HG03521 (cell line): ENCODE data around the gene NRF1.
"Not testable (repeated sequence)": the region's sequence is repeated elsewhere in the genome, so short reads cannot be mapped to it uniquely, and the experiment has no call there.

Experiments used
- ATAC-seq: cut with Tn5 transposase; IDR thresholded peaks from one replicate; pipeline ENCODE4 v1.9.1; 2021; ENCODE audit warnings: mild to moderate bottlenecking, moderate library complexity; ENCODE audit not compliant: unreplicated experiment

NRF1 gene

DNA sequence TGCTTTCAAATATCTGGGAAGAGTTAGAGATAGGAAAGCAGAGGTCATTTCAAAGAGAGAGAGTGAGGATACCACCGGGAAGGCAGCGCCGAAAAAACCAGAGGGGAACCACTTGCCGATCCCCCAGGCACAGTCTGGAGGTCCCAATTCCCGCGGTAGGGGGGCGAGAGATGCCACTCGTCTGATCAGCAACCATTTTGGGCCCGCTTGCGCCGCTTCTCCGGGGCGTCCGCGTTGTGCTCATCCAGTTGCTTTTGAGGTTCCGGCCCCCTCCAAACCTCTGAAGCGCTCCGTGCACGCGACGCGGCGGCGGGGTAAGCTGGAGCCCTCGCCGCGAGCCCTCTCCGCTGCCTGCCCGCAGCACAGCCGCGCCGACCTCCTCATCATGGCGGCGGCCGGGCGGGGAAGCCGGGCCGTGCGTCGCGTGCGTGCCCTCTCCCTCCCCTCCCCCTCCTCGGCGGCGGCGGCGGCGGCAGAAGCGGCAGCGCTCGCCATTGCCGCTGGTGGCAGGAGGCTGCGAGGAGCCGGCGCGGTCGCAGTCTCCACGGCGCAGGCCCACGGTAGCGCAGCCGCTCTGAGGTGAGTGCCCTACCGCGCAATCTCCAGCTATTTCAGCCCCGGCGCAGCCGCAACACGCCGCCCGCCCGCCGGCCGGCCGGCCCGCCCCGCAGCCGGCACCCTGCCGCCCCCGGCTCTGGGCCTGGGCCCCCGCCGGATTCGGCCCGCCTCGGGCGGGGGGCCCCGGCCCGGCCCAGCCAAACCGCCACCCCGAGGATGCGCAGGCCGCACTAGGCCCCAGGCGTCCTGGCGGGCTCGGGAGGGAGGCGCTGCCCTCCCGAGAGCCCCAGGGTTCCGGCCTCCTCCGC lies at the start of gene NRF1:
NRF1 (plus strand) TSS at position 475 of the 866 bp plus-strand sequence. CDS start 45,632 bp downstream, outside the sequence.
- ATAC-seq, result peak; percentile 82

DNA sequence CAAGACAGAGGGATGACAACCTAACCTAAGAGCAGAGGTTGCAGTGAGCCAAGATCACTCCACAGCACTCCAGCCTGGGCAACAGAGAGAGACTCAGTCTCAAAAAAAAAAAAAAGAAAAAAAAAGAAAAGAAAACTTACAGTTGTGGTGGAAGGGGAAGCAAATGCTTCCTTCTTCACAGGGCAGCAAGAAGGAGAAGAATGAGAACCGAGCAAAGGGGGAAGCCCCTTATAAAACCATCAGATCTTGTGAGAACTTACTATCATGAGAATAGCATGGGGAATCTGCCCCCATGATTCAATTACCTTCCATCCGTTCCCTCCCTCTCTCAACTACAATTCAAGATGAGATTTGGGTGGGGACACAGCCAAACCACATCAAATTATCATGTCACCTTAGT lies 45.2 kb upstream of the NRF1 start:
- not testable (repeated sequence) for ATAC-seq

DNA sequence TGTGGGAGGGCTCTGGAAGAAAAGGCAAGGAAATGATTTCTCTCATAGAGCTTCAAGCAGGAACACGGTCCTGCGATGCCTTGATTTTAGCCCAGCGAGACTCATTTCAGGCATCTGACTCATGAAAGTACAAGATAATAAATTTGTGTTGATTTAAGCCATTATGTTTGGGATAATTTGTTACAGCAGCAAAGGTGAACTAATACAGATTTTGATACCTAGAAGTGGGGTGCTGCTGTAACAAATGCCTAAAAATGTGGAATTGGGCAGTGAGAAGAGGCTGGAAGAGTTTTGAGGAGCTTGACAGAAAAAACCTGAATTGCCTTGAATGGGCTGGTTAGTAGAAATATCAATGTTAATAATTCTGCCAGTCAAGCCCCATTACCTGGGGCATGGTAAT lies 44.1 kb upstream of the NRF1 start:
- no peak for ATAC-seq

DNA sequence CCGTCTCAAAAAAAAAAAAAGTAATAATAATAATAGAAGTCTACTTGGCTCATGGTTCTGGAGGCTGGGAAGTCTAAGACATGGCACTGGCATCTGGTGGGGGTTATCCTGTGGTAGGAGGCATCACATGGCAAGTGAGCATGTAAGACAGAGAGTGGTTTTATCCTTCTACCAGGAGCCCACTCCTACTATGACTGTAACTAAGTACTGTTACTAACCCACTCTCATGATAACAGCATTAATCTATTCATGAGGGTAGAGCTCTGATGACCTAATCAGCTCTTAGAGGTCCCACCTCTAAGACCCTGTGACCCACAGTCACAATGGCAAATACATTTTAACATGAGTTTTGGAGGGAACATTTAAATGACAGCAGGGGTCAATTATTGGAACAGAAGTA lies 43.3 kb upstream of the NRF1 start:
- no peak for ATAC-seq

DNA sequence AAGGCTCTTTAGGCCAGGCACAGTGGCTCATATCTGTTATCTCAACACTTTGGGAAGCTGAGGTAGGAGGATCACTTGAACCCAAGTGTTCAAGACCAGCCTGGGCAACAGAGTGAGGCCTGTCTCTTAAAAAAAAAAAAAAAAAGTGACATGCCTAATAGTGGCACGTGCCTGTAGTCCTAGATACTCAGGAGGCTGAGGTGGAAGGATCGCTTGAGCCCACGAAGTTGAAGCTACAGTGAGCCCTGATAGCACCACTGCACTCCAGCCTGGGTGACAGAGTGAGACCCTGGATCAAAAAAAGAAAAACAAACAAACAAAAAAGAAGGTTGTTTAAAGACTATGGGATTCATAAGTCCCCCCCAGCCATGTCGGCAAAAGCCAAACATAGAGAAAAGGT lies 42.2 kb upstream of the NRF1 start:
- ATAC-seq, result no peak

DNA sequence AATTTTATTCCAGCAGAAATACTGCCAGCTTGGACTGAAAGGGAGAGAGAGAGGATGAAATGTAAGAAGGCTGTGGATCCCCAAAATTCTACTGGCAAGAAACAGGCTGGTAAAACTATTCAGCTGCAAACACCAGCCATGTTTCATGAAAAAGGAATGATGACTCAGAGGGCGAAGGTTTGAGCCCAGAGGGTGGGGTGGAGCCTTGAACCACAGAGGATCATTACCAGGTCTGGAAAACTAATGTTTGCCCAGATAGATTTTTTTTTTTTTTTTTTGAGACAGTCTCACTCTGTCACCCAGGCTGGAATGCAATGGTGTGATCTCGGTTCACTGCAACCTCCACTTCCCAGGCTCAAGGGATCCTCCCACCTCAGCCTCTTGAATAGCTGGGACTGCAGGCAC lies 41.7 kb upstream of the NRF1 start:
- ATAC-seq, result no peak

DNA sequence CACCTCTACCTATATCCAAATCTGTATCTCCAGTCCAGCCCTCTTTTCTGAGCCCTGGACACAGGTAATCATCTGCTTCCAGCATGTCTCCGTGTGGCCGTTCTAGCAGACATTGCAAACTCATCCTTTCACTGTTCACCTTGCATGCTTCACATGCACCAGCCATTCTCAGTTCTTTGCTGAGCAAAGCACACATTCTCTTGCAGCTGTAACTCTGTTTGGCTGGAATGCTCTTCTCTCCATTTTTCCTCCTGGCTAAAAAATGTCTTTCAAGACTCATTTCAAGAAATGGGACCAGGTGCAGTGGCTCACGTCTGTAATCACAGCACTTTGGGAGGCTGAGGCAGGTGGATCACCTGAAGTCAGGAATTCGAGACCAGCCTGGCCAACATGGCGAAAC lies 40.3 kb upstream of the NRF1 start:
- ATAC-seq, result no peak

DNA sequence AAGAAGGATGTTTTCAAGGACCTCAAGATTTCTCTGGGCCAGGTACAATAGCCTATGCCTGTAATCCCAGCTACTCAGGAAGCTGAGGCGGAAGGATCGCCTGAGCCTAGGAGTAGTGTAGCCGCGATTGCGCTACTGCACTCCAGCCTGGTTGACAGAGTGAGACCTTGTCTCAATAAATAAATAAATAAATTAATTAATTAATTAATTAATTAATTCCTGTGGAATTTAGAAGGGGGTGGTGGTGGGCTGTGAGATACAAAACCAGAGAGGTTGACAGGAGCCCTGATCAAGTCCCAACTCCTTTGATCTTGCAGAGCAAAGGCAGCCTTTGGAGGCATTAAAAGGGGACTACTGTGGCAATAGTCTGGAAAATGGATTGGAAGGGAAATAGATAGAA lies 39.3 kb upstream of the NRF1 start:
- no peak for ATAC-seq

DNA sequence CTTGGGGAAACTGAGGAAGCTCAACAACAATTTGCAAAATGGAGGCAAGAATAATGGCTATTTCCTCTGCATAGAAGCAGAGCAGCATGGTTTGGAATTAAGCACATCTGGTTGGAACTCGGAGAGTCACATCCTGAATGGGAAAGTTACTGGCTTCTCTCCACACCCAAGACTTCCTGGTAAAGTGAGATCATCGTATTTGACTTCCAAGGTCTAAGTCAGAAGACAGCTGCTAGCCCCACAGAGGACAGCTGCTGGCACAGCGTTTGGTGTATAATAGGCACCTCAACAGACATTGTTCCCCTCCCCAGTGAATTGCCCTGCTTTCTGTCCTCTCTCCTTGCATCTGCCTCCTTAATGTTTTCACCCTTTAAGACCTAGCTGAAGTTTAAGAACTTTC lies 37.0 kb upstream of the NRF1 start:
- no peak for ATAC-seq

DNA sequence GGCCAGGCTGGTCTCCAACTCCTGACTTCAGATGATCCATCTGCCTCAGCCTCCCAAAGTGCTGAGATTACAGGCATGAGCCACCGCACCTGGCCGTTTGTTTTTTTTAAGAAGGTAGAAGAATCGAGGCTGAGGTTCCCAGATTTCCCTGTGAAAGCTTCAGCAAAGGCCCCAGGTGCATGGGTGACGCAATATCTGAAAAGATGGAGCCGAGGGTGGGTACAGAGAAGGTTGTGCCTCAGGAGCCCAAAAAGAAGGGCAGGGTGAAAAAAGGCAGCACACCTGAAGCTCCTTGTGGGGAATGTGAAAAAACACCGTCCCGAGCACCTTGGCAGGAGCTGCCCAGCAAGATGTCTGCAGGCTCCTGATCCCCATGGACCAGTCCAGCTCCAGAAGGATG lies 35.8 kb upstream of the NRF1 start:
- ATAC-seq, result no peak

DNA sequence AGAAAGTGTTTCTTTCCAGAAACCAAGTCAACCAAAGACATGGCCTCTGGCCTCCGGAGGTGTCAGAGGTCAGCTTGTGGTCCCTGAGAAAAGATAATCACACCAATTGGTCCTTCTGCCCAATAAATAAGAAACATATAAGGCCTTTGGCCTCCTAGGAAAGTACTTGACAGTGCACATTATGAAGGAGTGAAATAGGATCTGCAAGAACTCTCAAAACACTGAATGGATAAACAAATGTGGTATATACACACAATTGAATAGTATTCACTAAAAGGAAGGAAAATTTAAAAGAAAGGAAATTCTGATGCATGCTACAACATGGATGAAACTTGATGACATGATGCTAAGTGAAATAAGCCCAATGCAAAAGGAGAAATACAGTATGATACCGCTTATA lies 35.4 kb upstream of the NRF1 start:
- no peak for ATAC-seq

DNA sequence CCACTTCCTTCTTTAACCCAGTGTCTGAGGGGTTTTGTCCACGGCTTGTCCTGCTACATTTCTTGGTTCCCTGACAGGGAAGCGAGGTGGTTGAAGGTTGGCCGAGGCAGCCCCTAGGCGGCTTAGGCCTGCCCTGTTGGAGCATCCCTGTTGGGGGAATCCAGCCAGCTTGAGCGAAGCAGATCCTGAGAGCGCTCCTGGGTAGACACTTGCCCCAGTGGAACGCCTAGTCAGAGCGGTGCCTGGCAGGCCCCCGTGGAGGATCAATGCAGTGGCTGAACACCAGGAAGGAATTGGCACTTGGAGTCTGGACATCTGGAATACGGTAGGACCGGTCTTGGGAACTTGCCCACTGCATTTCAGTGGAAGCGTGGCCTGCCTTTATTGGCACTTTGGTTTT lies 32.7 kb upstream of the NRF1 start:
- no peak for ATAC-seq

DNA sequence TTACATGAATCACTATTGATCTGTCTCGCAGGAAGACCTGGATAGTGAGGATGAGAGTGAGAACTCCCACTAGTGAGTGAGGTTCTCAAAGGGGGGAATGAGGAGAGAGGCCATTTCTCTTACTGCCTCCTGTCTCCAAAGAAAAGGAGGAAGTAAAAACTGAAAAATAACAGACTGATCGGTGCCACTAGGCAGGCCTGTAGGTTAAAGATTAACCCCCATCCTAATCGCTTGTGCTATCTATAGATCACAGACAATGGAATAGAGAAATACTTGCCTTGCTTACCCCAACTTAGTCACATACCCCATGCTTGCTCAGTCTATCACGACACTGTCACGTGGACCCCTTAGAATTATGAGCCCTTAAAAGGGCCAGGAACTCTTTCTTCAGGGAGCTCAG lies 25.3 kb upstream of the NRF1 start:
- ATAC-seq, result not testable (repeated sequence)

DNA sequence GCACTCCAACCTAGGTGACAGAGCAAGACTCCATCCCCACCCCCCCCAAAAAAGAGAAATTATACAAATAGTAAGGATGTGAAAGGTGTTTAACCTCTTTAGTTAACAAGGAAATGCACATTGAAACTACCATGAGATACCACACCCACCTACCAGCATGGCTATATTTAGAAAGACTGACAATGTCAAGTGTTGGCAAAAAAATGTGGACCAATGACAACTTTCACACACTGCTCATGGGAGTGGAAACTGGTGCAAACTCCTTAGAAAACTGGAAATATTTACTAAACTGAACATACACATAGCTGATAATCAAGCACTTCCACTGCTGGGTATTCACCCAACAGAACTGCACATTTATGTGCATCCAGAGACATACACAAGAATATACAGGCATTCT lies 23.3 kb upstream of the NRF1 start:
- no peak for ATAC-seq

DNA sequence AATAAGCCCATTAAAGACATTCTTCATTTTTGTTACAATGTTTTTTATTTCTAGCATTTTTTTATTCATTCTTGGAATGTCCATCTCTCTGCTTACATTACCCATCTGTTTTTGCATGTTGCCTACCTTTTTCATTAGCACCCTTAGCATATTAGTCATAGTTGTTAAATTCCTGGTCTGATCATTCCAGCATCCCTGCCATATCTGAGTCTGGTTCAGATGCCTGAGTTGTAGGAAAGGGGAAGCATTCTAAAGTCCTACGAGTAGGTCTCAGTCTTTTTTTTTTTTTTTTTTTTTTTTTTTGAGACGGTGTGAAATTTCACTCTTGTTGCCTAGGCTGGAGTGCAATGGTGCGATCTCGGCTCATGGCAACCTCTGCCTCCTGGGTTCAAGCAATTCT lies 19.7 kb upstream of the NRF1 start:
- ATAC-seq, result no peak

DNA sequence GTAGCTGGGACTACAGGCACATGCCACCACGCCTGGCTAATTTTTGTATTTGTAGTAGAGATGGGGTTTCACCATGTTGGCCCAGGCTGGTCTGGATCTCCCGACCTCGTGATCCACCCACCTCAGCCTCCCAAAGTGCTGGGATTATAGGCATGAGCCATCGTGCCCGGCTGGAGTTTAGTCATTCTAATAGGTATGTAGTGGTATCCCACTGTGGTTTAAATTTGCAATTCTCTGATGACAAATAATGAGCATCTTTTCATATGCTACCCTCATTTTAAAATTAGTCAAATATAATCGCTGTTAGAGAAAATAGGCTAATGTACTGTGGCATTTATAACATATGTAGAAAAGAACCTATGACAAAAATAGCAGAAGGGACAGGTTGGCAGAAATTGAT lies 15.1 kb upstream of the NRF1 start:
- not testable (repeated sequence) for ATAC-seq

DNA sequence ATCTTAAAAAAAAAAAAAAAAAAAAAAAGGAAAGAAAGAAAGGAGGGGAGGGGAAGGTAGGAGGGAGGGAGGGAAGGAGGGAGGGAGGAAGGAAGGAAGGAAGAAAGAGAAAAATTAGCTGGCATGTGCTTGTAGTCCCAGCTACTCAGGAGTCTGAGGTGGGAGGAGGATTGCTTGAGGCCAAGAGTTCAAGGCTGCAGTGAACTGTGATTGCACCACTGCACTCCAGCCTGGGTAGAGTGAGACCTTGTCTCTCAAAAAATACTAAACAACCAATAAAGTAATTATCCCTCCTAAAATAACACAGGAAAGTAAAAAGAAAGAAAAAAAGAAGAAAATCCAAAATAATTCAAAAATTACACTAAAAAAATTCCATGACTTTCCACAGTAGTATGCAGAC lies 13.8 kb upstream of the NRF1 start:
- ATAC-seq, result no peak

DNA sequence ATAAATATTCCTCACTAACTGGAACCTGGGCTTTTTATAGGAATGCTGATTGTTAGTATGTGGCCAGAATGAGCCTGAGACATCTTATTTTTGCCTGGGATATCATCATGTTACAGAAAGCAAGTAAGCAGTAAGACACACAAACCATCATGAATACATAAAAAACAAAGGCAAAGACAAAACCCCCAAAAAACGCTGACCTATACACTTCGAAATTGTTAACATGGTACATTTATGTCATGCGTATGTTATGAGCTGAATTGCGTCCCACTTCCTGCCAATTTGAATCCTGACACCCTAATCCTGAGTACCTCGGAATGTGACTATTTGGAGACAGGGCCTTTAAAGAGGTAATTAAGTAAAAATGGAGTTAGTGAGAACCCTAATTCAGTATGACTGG lies 12.3 kb upstream of the NRF1 start:
- ATAC-seq, result no peak

DNA sequence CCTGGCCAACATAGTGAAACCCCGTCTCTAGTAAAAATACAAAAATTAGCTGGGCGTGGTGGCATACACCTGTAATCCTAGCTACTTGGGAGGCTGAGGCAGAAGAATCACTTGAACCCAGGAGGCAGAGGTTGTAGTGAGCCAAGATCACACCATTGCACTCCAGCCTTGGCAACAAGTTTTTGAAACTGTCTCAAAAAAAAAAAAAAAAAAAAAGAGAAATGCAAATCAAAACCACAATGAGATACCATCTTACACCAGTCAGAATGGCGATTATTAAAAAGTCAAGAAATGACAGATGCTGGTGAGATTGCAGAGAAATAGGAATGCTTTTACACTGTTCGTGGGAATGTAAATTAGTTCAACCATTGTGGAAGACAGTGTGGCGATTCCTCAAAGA lies 7.9 kb upstream of the NRF1 start:
- not testable (repeated sequence) for ATAC-seq

DNA sequence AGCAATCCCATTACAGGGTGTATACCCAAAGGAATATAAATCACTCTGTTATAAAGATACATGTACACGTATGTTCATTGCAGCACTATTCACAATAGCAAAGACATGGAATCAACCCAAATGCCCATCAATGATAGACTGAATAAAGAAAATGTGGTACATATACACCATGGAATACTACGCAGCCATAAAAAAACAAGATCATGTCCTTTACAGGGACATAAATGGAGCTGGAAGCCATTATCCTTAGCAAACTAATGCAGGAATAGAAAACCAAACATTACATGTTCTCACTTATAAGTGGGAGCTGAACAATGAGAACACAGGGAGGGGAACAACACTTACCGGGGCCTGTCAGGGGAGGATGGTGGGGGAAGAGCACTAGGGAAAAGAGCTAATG lies 7.5 kb upstream of the NRF1 start:
- not testable (repeated sequence) for ATAC-seq

DNA sequence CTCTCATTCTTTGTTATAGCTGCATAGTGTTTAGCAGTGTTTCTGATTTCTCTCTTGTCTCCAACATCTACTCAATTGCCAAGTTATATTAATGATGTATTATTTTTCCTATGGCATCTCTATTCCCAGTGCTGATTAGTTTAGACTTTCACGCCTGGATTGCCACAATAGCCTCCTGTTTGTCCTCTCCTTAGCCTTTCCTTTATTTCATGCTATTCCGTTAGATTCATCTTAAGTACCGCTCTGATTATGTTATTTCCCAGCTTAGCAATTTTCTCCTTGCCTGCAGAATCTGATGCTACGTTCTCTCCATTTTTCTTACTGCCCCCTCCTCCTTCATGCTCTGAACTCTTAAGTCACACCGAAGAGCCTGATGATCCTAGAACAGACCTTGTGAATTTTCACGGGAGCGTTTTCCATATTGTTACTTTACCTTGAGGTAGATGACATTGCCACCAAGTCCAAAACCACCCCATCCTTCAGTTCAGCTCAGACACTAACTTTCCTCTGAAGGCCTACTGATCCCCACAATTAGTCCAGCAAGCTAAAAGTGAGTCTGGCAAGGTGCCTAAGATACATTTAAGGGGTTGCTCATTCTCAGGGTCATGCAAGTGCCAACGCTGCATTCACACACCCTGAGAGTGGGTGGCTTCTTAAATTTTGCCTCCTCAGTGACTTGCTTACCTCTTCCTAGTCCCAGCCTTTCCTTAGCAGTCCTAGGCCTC lies 6.6 kb upstream of the NRF1 start:
- no peak for ATAC-seq

DNA sequence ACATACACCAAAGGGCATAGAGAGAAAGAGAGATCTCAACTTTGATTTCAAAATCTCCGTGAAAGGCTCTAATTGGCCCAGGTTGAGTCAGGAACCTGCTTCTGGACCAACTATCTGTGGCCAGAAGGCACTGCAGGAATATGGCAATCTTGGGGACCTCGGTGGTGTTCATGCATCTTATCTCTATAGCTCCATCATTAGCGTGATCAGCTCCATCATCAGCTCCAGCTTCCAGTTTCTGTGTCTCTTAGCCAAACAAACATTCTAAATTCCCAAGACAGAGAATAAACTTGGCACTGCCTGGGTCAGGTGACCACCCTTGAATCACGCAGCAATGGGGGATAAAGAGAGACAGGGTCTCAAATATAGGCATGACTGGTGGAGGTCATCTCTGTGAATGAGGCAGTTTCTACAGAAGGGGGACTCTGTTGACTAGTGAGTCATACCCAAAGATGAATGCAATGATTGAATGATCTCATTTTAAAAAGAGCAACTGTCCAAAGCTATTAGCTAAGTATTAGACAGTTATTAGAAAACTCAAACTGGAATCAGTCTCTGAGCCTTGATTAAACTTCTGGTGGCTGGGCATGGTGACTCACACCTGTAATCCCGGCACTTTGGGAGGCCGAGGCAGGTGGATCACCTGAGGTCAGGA lies 5.4 kb upstream of the NRF1 start:
- ATAC-seq, result no peak
